Lower lobe of right lung (tissue), 2 donors: ENCODE data around the gene MAP6D1. TPM values are rescaled to one million over a fixed set of nuclear protein-coding genes. Genes with fewer than 3 reads are reported as not detected.

Source experiments
- ATAC-seq, 2 donors: fragments of 200-7000 bp; cut with Tn5 transposase; one replicate each; pipeline ENCODE4 v1.9.1; 2020 to 2022; ENCODE audit warnings: mild to moderate bottlenecking in 2 of 2, moderate library complexity in 2 of 2
- DNase-seq: peaks from one replicate; pipeline ENCODE4 v3.0.0-alpha.2; 2020
- H3K27ac ChIP-seq: fragments of 200-600 bp; one replicate; pipeline ENCODE4 v1.8.0; 2022
- H3K27me3 ChIP-seq: fragments of 200-600 bp; one replicate; pipeline ENCODE4 v1.8.0; 2022; ENCODE audit warnings: low read depth
- H3K36me3 ChIP-seq: fragments of 200-600 bp; one replicate; pipeline ENCODE4 v1.8.0; 2022; ENCODE audit warnings: mild to moderate bottlenecking
- H3K4me1 ChIP-seq: fragments of 200-600 bp; one replicate; pipeline ENCODE4 v1.8.0; 2022
- H3K4me3 ChIP-seq: fragments of 200-600 bp; one replicate; pipeline ENCODE4 v1.8.0; 2022; ENCODE audit warnings: mild to moderate bottlenecking
- H3K9me3 ChIP-seq: fragments of 200-600 bp; one replicate; pipeline ENCODE4 v1.8.0; 2022
- intact Hi-C: fragments of 100-400 bp; cut with DNase I; formaldehyde crosslinking; loops from one replicate; pipeline ENCODE4 v1.11.0; 2022
- total RNA-seq: library from RNA; stranded (reverse); fragmentation: NEBNext Ultra II Directional; extraction: Animal tissue kit (Norgen Biotek cat#: 25700); gene quantifications from one replicate; pipeline ENCODE4 v1.2.1, GENCODE V29; 2021
- TF ChIP-seq, protein P1 (sequence below): fragments of 200-600 bp; IDR thresholded peaks from one replicate; pipeline ENCODE4 v1.8.0; 2022; ENCODE audit warnings: antibody characterized with exemption, mild to moderate bottlenecking
- donor health status: DM: no; HTN: yes; CAD: no; lungs with severe emphysema.

MAP6D1 gene
- total RNA-seq, 1 donor from 2014 or later, result 1.9 TPM

DNA sequence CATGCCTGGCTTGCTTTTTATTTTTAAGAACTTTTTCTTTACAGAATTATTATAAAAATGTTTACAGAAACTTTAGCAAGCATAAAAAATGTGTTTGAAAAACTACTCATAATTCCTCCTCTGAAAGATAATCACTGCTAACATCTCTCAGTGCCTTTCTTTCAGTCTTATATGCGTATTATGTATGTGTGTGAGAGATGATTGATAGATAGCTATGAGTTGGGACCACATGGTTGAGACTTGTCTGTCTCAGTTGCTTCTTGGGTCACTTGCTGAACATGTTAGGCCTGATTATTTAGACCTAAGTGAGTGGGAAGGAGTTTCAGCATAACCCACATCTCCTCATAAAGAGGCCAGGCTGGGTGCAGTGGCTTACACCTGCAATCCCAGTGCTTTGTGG, 11.1 kb downstream of the MAP6D1 start:
- Histone ChIP-seq H3K27ac (no peak overlapping the region), H3K27me3 (no peaks in the 10 kb centered on the region), H3K9me3 (no peaks in the 10 kb centered on the region), H3K4me1 (no peaks in the 10 kb centered on the region), H3K4me3 (no peak overlapping the region), H3K36me3 (peaks cover 56% of the 10 kb centered on the region)
- ATAC-seq (no peak), DNase-seq (no peak)
- TF ChIP-seq, protein P1, sequence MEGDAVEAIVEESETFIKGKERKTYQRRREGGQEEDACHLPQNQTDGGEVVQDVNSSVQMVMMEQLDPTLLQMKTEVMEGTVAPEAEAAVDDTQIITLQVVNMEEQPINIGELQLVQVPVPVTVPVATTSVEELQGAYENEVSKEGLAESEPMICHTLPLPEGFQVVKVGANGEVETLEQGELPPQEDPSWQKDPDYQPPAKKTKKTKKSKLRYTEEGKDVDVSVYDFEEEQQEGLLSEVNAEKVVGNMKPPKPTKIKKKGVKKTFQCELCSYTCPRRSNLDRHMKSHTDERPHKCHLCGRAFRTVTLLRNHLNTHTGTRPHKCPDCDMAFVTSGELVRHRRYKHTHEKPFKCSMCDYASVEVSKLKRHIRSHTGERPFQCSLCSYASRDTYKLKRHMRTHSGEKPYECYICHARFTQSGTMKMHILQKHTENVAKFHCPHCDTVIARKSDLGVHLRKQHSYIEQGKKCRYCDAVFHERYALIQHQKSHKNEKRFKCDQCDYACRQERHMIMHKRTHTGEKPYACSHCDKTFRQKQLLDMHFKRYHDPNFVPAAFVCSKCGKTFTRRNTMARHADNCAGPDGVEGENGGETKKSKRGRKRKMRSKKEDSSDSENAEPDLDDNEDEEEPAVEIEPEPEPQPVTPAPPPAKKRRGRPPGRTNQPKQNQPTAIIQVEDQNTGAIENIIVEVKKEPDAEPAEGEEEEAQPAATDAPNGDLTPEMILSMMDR, result no peak
- intact Hi-C loops, result no loop called here

DNA sequence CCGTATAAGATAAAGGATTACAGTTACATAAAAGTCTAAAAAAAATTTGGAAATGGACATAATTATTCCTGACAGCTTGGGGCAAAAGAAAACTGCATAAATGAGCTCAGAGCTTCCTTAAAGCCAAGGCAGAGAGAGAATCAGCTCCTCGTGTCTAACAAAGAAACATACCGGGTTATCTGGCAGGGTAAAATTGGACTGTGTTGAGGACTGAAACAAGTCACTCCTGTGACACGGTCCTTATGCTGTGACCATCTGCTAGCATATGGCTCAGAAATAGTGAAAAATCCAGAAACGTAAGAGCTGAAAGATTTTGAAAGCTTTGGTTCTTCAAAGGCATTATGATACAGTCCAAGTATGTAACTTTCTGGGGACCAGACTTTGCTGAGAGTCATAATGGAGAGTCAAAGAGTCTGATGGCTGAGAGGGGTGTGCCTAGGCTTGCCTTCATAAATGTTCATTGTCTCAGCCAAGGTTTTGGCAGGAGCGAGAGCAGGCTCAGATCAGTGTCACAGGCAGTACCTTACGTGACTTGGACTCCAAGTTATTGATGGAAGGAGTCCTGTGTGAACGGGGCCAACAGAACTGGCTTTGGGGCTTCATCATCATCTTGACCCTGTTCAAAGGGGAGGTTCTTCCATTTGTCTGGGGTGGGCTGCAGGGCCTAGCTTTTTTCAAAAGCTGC, 12.5 kb downstream of the MAP6D1 start:
- TF ChIP-seq, protein P1, result no peak
- intact Hi-C loops, result no loop called here
- H3K27me3 ChIP-seq, result no peaks in the 10 kb centered on the region
- ATAC-seq, result no peak
- no peaks in the 10 kb centered on the region for H3K9me3 ChIP-seq
- H3K27ac ChIP-seq, result no peak overlapping the region
- no peak overlapping the region for H3K4me3 ChIP-seq
- peaks cover 69% of the 10 kb centered on the region for H3K36me3 ChIP-seq
- H3K4me1 ChIP-seq, result no peaks in the 10 kb centered on the region
- no peak for DNase-seq

DNA sequence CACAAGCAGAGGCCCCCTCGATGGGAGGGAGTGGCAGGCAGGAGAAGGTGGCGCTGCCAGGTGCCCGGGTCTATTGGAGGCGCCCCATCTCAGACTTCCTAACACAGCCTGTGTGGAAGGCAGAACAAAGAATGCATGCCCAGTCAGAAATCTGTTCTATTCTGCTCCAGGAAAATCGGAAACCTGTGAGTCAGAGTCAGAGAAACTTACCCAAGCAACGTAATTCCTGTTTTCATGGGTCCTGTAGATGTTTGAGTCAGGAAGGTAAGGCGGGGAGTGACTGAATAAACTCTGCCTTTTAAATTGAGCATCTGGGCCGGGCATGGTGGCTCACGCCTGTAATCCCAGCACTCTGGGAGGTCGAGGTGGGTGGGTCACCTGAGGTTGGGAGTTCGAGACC, 13.7 kb downstream of the MAP6D1 start:
- no peak overlapping the region for H3K4me3 ChIP-seq
- H3K9me3 ChIP-seq, result no peaks in the 10 kb centered on the region
- intact Hi-C loops, result no loop called here
- no peaks in the 10 kb centered on the region for H3K4me1 ChIP-seq
- no peak for ATAC-seq
- no peaks in the 10 kb centered on the region for H3K27me3 ChIP-seq
- peaks cover 75% of the 10 kb centered on the region for H3K36me3 ChIP-seq
- no peak overlapping the region for H3K27ac ChIP-seq
- TF ChIP-seq, protein P1, result no peak
- DNase-seq, result no peak

DNA sequence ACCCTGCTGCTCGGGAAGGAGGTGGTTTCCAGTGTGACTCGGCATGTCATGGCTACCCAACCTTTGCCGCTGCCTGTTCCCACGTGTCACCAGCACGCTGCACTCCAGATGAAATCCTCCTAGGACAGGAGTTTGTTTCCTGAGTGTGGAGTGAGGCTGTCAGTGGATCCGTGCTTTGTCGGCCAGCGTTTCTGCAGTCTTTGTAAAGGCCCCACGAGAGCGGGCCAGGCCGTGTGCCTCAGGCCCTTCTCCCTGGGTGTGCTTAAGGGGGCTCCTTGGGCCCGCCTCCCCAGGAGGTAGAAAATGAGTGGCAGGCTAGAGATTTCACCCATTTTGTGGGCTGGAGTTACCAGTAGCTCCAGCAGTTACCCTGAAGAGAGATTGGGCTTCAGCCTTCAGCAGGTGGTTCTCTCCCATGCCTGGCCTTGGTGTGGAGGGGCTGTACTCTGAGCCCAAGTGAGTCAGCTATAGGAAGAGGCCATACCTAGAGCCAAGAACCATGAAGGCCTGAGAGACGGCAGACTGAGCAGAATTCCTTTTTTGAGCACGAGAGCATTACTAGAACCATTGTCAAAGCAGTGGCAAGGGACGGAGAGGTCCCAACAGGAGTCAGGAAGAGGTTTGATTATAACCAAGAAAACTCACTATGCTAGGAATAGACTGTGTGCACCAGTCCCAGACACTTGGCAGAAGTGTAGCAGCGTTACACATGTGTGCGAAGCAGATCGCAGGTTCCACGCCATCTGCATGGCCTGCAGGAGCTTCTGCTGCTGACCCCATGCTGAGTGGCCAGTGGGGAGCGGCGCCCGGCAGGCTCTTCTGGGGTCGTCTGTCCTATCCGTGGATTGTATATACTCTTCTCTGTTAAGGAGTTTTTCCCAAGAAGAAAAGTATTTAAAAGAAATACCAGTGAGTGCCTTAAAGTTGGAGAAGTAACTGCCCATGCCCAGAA, 14.5 kb downstream of the MAP6D1 start:
- peaks cover 76% of the 10 kb centered on the region for H3K36me3 ChIP-seq
- H3K9me3 ChIP-seq, result no peaks in the 10 kb centered on the region
- TF ChIP-seq, protein P1, result no peak
- no peak overlapping the region for H3K4me3 ChIP-seq
- H3K27me3 ChIP-seq, result no peaks in the 10 kb centered on the region
- no peaks in the 10 kb centered on the region for H3K4me1 ChIP-seq
- no peak for DNase-seq
- ATAC-seq, result no peak
- intact Hi-C loops, result no loop called here
- no peak overlapping the region for H3K27ac ChIP-seq

DNA sequence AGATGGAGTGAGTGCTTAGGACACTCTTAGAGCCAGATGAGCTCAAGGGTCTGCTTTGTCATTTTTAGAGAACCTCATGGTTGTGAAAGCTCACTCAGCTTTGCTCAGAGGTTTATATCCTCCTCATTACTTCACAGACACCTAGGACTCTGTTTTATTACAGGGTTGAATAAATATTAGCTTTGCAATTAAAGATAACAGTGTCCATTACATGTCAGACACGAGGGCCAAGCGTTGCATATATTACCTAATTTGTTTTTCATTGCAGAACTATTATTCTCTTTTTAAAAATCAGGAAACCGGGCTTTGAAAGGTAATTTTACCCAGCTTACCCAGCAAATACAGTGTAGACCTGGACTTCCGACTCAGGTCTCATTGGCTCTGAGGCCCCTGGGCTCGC, 16.1 kb downstream of the MAP6D1 start:
- TF ChIP-seq, protein P1, result no peak
- no peak for ATAC-seq
- intact Hi-C loops, result no loop called here

More for the DNA sequence above, 16.1 kb downstream of the MAP6D1 start:
- no peak for DNase-seq
- Histone ChIP-seq H3K36me3 (peaks cover 90% of the 10 kb centered on the region), H3K27me3 (no peaks in the 10 kb centered on the region), H3K9me3 (no peaks in the 10 kb centered on the region), H3K27ac (no peak overlapping the region), H3K4me3 (no peak overlapping the region), H3K4me1 (no peaks in the 10 kb centered on the region)
